SJSA1 (cell line): Measurements from ENCODE around the gene CCT6B. TPM values are rescaled to one million over a fixed set of nuclear protein-coding genes. Genes with fewer than 3 reads are reported as not detected.

Experiments
- DNase-seq, 2 experiments: peaks; one replicate each; pipeline ENCODE4 v3.0.0-alpha.2; 2015 to 2020; ENCODE audit warnings: low spot score in 2 of 2, low read depth in 1 of 2
- H3K27ac ChIP-seq: fragments of 250-450 bp; sonication (Bioruptor Pico); 2 replicates; pipeline ENCODE4 v1.5.1; 2020; ENCODE audit warnings: mild to moderate bottlenecking, moderate library complexity
- H3K27me3 ChIP-seq: fragments of 250-450 bp; sonication (Bioruptor Pico); replicated peaks from 2 replicates; pipeline ENCODE4 v1.5.1; 2020; ENCODE audit warnings: mild to moderate bottlenecking, moderate library complexity
- H3K36me3 ChIP-seq: fragments of 250-450 bp; sonication (Bioruptor Pico); 2 replicates; pipeline ENCODE4 v1.5.1; 2020; ENCODE audit warnings: mild to moderate bottlenecking
- H3K4me1 ChIP-seq: fragments of 250-450 bp; sonication (Bioruptor Pico); replicated peaks from 2 replicates; pipeline ENCODE4 v1.6.1; 2021; ENCODE audit warnings: mild to moderate bottlenecking
- H3K4me3 ChIP-seq: fragments of 250-450 bp; sonication (Bioruptor Pico); 2 replicates; pipeline ENCODE4 v1.5.1; 2020; ENCODE audit warnings: mild to moderate bottlenecking
- H3K9me3 ChIP-seq: fragments of 250-450 bp; sonication (Bioruptor Pico); replicated peaks from 2 replicates; pipeline ENCODE4 v1.5.1; 2020; ENCODE audit warnings: mild to moderate bottlenecking
- total RNA-seq: library from RNA; depleted of rRNA; stranded (reverse); fragments of >200 nt; shearing (Covaris generic); gene quantifications from 2 replicates; pipeline ENCODE4 v1.2.3, GENCODE V29; 2014

CCT6B gene
- total RNA-seq, 1 experiment from 2014 or later, result 0.84 TPM

DNA sequence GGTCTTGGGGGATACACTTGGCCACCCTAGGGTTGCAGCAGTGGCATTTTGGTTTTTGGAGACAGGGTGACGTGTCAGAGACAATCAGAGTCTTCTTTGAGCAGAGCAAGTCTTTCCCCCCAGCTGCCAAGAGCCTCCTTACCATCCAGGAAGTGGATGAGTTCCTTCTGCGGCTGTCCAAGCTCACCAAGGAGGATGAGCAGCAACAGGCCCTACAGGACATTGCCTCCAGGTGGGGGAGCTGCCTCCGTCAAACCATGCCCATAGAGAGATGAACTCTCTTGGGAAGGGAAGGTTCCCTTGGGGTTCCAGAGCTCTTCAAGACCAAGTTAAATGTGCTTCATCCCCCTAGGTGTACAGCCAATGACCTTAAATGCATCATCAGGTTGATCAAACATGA is 30.3 kb upstream of the CCT6B start:
- peaks cover 13% of the 10 kb centered on the region for H3K4me1 ChIP-seq
- H3K9me3 ChIP-seq, result no peaks in the 10 kb centered on the region
- no peak for DNase-seq
- peaks cover 80% of the 10 kb centered on the region for H3K36me3 ChIP-seq
- H3K27me3 ChIP-seq, result no peaks in the 10 kb centered on the region
- H3K4me3 ChIP-seq, result no peak overlapping the region
- no peak overlapping the region for H3K27ac ChIP-seq

DNA sequence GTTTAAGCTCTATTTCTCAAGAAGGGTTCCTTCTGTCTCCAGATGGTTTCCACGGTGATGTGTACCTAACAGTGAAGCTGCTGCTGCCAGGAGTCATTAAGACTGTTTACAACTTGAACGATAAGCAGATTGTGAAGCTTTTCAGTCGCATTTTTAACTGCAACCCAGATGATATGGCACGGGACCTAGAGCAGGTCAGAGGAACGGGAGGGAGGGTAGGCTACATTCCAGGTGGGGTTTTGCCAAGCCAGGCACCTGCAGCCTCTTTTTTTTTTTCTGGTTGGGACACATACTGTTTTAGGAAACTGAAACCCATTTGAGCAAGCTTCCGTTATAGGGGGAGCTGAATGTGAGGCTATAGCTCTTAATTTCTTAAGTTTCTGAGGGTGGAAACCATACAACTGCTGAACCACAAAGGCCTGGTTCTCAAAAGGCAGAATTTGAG is 29.7 kb upstream of the CCT6B start:
- Histone ChIP-seq H3K9me3 (no peaks in the 10 kb centered on the region), H3K27ac (no peak overlapping the region), H3K27me3 (no peaks in the 10 kb centered on the region), H3K4me3 (no peak overlapping the region), H3K4me1 (peaks cover 13% of the 10 kb centered on the region), H3K36me3 (peaks cover 81% of the 10 kb centered on the region)
- DNase-seq, result no peak

DNA sequence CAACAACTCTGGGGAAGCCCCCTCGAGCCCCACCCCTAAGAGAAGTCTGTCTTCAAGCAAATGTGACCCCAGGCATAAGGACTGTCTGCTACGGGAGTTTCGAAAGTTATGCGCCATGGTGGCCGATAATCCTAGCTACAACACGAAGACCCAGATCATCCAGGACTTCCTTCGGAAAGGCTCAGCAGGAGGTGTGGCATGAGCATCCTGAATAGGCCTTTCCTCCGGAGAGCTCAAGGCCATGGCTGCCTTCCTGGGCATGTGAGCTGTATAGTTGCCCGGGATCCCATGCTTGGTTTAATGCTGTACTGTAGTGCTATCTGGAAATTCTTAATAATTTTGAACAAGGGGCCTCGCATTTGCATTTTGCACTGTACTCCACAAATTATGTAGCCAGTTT is 28.2 kb upstream of the CCT6B start:
- no peaks in the 10 kb centered on the region for H3K27me3 ChIP-seq
- H3K36me3 ChIP-seq, result peaks cover 71% of the 10 kb centered on the region
- no peak overlapping the region for H3K27ac ChIP-seq
- DNase-seq, result no peak
- H3K4me1 ChIP-seq, result peaks cover 13% of the 10 kb centered on the region
- no peak overlapping the region for H3K4me3 ChIP-seq
- H3K9me3 ChIP-seq, result no peaks in the 10 kb centered on the region

DNA sequence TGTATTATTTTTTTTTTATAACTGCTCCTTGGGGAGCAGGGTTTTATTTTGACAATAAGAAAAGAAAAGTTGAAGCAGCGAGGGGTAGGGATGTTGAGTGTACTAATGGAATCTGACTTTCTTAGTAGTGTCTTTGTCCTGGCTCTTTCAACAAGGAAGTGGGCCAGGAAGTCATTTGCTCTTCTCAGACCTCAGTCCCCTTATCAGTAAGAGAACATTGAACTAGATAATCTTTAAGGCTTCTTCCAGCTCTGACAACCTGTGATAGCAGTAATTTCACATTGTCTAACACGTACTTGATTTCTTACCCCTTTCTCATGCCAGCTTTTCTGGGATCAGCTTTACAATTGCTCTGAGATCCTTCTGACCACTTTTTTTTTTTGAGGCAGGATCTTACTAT is 27.4 kb upstream of the CCT6B start:
- H3K4me3 ChIP-seq, result no peak overlapping the region
- no peak for DNase-seq
- H3K4me1 ChIP-seq, result peaks cover 13% of the 10 kb centered on the region
- H3K27ac ChIP-seq, result no peak overlapping the region
- H3K9me3 ChIP-seq, result no peaks in the 10 kb centered on the region
- H3K36me3 ChIP-seq, result peaks cover 67% of the 10 kb centered on the region
- no peaks in the 10 kb centered on the region for H3K27me3 ChIP-seq

DNA sequence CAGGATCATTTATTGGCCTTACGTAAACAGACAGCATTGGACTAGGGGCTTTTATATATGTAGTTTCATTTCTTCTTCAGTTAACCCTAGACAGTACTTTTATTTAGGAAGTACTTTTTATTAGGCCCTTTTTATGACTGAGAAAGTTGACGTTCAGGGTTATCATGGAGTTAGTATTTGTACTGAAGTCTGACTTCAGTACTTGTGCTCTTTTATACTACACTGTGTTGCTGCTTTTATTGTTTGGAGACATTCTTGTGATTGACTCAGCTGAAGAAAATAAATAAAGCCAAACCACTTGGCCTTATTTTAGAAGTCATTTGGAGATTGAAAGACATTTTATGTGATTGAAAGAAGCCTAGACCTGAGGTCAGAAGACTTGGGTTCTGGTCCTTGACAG is 26.0 kb upstream of the CCT6B start:
- Histone ChIP-seq H3K27me3 (no peaks in the 10 kb centered on the region), H3K9me3 (no peaks in the 10 kb centered on the region), H3K4me1 (peaks cover 13% of the 10 kb centered on the region), H3K36me3 (peaks cover 59% of the 10 kb centered on the region), H3K27ac (no peak overlapping the region; the same call in 1 of the 2 replicates), H3K4me3 (no peak overlapping the region)
- DNase-seq, result peak in 1 of 2 experiments; percentile 54

DNA sequence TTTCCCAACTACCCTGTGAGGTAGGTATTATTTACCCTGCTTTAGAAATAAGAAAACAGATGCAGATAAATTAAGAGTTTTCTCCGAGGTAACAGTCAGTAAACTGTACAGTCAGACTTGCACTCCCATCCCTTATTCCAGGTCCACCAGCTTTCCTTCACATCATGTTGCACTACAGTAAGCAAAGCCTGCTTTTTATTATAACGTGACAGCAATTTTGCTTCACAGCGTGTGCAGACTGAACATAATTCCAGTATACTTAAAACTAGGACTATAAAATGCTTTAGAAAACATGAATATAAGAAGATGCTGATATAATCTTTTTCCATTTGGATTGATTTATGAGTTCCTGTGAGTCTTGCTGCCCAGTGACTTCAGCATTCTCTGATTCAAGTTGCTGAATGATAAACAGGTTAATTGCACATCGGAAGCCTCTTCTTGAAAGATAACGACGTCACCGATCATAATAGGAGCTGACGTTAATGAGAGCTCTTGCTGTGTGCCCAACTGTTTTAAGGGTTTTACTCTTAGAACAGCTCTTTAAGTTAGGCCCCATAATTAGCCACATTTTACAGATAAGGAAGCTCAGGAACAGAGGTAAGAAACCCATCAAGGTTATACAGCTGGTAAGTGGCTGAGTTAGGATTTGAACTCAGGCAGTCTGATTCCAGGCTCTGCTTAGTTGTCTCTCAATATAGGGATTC is 20.4 kb upstream of the CCT6B start:
- H3K27ac ChIP-seq, result peak overlapping the region; percentile 95
- peak overlapping the region; percentile 97 for H3K4me3 ChIP-seq
- no peaks in the 10 kb centered on the region for H3K9me3 ChIP-seq
- no peak for DNase-seq
- H3K4me1 ChIP-seq, result peaks cover 14% of the 10 kb centered on the region
- no peaks in the 10 kb centered on the region for H3K27me3 ChIP-seq
- peaks cover 24% of the 10 kb centered on the region for H3K36me3 ChIP-seq

DNA sequence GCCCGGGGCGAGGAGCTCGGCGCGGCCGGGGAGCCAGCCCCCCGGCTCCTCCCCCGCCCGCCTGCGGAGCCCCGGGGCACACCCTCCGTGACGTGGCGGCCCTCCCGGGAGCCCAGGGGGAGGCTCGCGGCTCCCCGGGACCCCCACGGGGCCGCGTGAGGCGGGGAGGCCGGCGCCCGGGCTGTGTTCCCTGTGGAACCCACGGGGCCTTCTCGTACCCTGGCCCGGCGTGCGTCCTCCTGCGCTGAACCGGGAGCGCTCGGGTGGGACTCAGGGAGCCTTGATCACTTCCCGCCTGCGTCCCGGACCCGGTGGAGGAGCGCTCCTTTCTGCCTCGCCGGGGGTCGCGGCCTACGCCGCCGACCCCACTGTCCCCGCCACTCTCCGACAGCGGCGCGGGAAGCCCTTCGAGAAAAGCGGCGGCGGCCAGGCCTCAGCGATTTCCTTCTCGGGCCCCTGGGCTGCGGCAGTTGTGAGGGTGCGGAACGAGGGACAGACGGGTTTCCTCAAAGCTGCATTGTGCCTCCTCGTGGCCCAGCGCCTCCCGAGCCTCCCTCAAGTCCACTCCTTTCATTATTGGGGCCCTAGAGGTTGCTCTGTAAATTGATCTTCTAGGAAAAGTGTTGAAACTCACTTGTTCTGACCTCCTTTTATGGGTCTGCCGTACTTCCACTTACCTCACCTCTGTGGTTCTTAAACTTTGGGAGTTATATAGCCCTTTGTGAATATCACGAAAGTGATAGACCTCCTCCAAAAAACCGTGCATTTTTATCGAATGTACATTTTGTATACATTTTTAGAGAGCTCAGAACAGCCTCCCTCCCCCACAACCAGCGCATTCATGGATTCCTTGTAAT is 19.6 kb upstream of the CCT6B start:
- Histone ChIP-seq H3K4me3 (peak overlapping the region; percentile 97), H3K27me3 (no peaks in the 10 kb centered on the region), H3K4me1 (peaks cover 13% of the 10 kb centered on the region), H3K27ac (peak overlapping the region; percentile 95), H3K9me3 (no peaks in the 10 kb centered on the region), H3K36me3 (peaks cover 18% of the 10 kb centered on the region)
- DNase-seq, result peak; percentile 69 to 89

DNA sequence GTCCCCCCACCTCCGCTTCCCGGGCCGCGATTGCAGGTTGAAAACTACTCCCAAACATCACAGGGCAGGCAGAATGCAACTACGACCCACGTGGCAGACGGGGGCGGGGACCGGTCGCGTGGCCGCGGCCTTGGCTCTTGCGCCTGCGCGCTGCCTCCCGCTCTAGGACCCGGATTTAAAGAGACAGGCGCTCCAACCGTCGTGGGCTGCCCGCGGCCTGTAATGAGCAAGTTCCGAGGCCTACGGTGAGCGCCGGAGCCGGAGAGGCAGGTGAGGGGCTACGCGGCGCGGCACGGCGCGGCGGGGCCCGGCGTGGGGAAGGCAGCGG is 19.1 kb upstream of the CCT6B start, which contains the start of gene LIG3:
Gene LIG3, plus strand, starts transcription at position 160 of the 328 bp plus-strand sequence. CDS start 2,494 bp downstream, outside the sequence.
- H3K27ac ChIP-seq, result peak within 1 kb of the TSS; percentile 95
- peak within 1 kb of the TSS; percentile 97 for H3K4me3 ChIP-seq
- peaks cover 13% of the 10 kb centered on the region for H3K4me1 ChIP-seq
- no peaks in the 10 kb centered on the region for H3K9me3 ChIP-seq
- DNase-seq, result peak; percentile 87 to 92
- no peaks in the 10 kb centered on the region for H3K27me3 ChIP-seq
- peaks cover 15% of the 10 kb centered on the region for H3K36me3 ChIP-seq

DNA sequence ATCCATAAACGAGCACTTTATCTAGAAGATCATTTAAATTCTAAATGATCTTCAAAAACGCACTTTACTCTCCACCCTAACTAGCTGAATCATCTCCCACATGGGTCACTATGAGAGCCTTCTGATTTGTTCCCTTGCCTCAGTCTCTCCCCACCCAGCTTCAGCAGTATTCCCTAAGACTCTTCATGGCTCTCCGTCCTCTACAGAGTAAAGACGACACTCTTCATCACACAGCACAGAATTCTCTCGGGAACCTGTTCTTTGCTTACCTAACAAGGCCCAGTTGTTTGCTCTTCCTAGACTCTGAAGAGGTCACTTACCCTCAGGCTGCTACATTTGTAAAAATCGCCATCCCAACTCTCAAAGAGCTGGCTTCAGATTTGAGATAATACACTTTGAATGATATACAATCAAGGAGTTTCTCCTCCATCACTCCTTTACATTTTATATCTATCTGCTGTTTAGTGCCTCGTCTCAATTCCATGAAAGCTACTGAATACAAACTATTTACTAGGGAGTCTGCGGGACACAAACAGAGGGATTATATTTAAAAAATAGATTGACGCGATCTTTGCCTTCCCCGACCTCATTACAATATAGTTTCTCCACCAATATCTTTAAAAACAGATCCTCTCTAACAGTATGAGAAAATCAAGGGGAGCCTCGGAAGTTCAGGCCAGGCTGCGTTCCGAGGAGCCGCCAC is 18.5 kb upstream of the CCT6B start:
- Histone ChIP-seq H3K27ac (peak overlapping the region; percentile 95), H3K36me3 (peaks cover 15% of the 10 kb centered on the region), H3K27me3 (no peaks in the 10 kb centered on the region), H3K4me1 (peaks cover 16% of the 10 kb centered on the region), H3K4me3 (peak overlapping the region; percentile 97), H3K9me3 (no peaks in the 10 kb centered on the region)
- no peak for DNase-seq

DNA sequence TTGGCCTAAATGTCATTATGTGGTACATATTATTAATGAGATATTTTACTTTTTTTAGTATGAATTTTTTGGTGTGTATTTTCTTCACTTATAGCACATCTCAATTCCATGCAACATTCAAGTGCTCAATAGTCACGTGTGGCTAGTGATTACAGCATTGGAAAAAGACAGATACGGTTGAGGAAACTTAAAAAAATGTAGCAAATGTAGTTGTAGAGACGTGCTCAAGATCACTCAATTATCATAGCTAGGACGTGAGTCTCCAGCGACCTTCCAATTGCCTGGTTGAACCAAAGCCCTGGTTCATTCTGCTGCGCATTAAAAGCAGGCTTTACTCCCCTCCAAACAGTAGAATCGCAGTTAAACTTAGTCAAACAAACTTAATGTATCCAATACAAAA is 17.9 kb upstream of the CCT6B start:
- no peaks in the 10 kb centered on the region for H3K9me3 ChIP-seq
- H3K27ac ChIP-seq, result no peak overlapping the region
- no peak for DNase-seq
- no peak overlapping the region for H3K4me3 ChIP-seq
- no peaks in the 10 kb centered on the region for H3K27me3 ChIP-seq
- H3K4me1 ChIP-seq, result peaks cover 17% of the 10 kb centered on the region
- H3K36me3 ChIP-seq, result peaks cover 15% of the 10 kb centered on the region

DNA sequence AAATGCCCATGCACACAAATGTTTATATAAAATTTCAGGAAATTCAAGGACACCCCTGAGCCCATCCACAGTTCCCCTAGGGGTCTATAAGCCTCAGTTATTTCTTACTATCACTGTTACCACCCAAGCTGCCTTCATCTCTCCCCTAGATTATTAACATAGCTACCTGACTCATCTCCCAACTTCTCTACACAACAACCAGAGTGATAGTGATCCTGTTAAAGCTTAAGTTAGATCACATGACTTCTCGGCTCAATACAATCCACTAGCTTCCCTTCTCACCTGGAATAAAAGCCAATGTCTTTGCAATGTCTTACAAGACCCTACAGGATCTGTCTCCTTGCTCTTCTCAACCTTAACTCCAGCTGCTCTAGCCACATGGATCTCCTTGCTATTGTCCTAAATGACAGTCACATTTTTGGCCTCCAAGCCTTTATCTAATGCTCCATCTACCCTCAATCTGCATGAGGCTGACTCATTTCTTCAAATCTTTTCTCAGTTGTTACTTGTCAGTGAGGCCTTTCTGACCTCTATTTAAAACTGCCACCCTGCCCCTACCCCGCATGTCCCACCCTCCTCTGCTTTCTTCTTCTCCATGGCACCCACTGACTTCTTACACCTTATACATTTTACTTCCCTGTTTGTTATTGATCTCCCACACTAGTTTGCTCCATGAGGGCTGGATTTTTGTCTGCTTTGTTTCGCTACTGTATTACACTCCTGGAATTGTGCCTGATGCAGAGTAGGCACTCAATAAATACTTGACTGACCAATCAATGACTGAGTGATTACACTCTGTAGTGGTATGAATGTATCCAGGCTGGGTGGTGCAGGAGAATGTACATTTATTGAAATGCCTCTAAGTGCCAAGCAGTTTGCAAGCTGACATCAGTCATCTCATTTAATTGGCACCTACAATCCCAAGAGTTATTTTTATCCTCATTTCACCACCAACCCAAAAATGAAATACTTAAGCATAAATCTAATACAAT is 13.8 kb upstream of the CCT6B start:
- H3K27ac ChIP-seq, result no peak overlapping the region
- no peak overlapping the region for H3K4me3 ChIP-seq
- no peak for DNase-seq
- H3K36me3 ChIP-seq, result no peaks in the 10 kb centered on the region
- peaks cover 8% of the 10 kb centered on the region for H3K4me1 ChIP-seq
- H3K9me3 ChIP-seq, result no peaks in the 10 kb centered on the region
- no peaks in the 10 kb centered on the region for H3K27me3 ChIP-seq

DNA sequence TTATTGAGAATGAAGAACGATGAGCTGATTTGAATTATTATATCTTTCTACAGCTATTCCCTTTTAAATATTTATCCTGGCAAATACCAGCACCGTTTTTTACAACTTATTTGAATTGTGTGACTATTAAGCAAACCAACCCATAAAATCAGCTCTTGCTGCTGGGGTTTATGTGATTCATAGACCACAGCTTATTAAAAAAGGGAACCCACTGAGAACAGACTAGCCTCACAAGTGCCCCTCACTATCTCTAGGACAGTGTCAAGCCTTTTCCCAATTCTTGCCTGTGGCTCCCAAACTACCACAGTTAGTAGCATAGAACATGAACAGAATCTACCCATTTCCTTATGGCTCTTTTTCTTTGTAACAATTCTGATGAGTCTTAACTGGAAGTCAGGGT is 12.9 kb upstream of the CCT6B start:
- H3K27me3 ChIP-seq, result no peaks in the 10 kb centered on the region
- H3K4me1 ChIP-seq, result peaks cover 4% of the 10 kb centered on the region; the same call in 1 of the 2 replicates
- H3K36me3 ChIP-seq, result no peaks in the 10 kb centered on the region
- H3K9me3 ChIP-seq, result no peaks in the 10 kb centered on the region
- H3K27ac ChIP-seq, result no peak overlapping the region
- no peak overlapping the region for H3K4me3 ChIP-seq
- no peak for DNase-seq

DNA sequence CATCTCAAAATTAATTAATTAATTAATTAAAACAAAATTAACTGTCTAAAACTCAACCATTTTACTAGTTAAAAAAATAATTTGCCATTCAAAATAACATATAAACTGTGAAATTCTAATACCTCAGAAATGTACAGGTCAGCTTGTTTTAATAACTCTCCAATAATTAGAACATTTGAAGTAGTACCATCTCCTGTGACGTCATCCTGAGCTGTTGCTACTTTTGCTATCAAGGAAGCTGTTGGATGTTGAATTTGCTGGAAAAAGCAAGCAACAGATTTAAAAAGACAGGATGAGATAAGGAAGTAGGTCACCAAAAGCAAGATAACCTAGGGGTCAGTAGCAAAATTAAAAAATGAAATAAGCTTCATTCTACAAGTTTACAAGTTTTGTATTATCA is 2.8 kb downstream of the CCT6B start:
- Histone ChIP-seq H3K4me3 (no peak overlapping the region), H3K9me3 (no peaks in the 10 kb centered on the region)

More for the DNA sequence above, 2.8 kb downstream of the CCT6B start:
- Histone ChIP-seq H3K27ac (no peak overlapping the region), H3K4me1 (peaks cover 14% of the 10 kb centered on the region), H3K36me3 (peaks cover 6% of the 10 kb centered on the region), H3K27me3 (no peaks in the 10 kb centered on the region)
- no peak for DNase-seq
